GM19324 (cell line): ENCODE results near the gene FES.

Source experiments
- ATAC-seq: cut with Tn5 transposase; IDR thresholded peaks from one replicate; pipeline ENCODE4 v1.9.1; 2021; ENCODE audit warnings: mild to moderate bottlenecking, moderate library complexity; ENCODE audit not compliant: unreplicated experiment, low FRiP score

Gene FES

DNA sequence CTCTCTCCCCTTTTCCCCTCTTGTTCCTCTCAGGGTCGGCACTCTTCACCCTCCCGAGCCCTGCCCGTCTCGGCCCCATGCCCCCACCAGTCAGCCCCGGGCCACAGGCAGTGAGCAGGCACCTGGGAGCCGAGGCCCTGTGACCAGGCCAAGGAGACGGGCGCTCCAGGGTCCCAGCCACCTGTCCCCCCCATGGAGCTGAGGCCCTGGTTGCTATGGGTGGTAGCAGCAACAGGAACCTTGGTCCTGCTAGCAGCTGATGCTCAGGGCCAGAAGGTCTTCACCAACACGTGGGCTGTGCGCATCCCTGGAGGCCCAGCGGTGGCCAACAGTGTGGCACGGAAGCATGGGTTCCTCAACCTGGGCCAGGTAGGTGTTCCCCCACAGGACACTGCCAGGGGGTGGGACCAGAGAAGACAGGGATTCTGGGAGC lies 8.7 kb upstream of the FES start:
- no peak for ATAC-seq

DNA sequence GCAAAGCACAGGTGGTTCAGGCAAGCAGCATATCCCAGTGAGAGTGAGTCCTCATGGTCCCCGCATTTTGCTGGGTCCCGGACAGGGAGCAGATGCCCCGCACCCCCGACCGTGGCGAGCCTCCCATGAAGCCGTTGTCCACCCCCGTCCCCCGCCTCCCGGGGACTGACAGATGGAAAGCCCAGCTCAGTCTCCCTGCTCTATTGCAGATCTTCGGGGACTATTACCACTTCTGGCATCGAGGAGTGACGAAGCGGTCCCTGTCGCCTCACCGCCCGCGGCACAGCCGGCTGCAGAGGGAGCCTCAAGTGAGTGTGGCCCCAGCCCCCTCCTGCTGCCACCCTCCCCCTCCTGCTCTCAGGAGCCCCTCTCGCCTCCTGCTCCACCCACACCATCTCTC lies 8.3 kb upstream of the FES start:
- ATAC-seq, result no peak

DNA sequence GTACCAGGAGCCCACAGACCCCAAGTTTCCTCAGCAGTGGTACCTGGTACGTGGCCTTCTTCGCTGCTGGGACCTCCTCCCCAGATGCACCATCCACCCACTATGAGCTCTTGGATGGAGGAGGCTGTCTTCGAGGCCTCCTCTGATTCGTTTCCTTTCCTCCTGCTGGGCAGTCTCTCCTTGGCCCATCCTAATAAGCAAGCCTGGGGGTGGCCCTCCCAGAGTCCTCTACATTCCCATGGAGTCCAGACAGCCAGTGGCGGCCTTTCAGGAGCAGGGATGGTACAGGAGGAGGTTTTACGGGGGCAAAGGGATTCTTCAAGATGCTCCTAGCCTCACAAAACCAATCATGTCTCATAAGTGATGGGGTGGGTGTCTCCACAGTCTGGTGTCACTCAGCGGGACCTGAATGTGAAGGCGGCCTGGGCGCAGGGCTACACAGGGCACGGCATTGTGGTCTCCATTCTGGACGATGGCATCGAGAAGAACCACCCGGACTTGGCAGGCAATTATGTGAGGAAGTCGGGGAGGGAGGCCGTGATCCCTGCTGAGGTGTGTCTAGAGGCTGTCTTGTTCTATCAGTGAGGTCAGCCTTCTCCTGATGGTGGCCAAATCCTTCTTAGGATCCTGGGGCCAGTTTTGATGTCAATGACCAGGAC lies 7.7 kb upstream of the FES start:
- no peak for ATAC-seq

DNA sequence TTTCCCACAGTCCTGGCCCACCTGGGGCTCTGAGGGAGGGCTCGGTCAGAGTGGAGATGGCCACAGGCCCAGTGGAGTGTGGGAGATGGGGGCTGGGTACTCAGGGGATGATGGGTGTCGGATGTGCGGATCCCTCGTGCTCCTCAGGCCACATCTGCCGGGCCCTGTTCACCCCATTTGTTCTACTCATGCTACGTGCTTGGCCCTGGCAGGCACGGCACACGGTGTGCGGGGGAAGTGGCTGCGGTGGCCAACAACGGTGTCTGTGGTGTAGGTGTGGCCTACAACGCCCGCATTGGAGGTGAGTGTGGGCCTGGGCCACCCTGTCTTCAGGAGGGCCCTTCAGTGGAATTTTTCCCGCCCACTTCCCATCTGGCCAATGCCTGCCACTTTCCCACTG lies 7.0 kb upstream of the FES start:
- ATAC-seq, result no peak

DNA sequence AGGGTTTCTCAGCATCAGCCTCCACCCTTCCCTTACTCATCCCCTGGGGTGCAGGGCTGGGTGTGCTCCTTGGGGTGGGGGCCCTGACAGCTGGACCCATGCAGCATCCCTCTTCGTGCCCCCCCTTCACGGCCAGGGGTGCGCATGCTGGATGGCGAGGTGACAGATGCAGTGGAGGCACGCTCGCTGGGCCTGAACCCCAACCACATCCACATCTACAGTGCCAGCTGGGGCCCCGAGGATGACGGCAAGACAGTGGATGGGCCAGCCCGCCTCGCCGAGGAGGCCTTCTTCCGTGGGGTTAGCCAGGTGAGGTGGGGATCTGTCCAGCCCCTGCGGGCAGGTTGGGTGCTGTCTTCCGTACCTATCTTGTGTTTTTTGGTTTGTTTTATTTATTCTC lies 6.3 kb upstream of the FES start:
- ATAC-seq, result no peak

DNA sequence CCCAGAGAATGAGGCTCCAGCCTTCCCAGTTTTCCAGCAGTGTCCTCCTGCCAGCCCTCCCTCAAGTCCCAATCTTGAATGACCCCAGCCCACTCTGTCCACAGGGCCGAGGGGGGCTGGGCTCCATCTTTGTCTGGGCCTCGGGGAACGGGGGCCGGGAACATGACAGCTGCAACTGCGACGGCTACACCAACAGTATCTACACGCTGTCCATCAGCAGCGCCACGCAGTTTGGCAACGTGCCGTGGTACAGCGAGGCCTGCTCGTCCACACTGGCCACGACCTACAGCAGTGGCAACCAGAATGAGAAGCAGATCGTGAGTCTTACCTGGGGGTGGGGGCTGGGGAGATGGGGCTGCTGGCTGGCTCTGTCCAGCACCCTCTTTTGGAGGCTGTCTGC lies 5.6 kb upstream of the FES start:
- ATAC-seq, result no peak

DNA sequence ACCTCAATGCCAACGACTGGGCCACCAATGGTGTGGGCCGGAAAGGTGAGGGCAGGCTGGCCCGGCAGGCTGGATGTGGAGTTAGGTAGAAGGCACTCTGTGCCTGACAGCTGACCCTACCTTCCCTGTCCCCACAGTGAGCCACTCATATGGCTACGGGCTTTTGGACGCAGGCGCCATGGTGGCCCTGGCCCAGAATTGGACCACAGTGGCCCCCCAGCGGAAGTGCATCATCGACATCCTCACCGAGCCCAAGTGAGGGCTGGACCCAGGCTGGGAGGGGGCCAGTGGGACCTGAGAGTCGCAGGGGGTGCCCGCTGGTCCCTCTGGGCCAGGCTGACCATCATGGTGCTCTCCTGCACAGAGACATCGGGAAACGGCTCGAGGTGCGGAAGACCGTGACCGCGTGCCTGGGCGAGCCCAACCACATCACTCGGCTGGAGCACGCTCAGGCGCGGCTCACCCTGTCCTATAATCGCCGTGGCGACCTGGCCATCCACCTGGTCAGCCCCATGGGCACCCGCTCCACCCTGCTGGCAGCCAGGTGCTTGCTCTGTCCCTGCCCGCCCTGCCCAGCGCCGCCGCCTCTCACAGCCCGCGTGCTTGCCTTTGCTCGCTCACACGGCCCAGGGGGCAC lies 4.5 kb upstream of the FES start:
- no peak for ATAC-seq

DNA sequence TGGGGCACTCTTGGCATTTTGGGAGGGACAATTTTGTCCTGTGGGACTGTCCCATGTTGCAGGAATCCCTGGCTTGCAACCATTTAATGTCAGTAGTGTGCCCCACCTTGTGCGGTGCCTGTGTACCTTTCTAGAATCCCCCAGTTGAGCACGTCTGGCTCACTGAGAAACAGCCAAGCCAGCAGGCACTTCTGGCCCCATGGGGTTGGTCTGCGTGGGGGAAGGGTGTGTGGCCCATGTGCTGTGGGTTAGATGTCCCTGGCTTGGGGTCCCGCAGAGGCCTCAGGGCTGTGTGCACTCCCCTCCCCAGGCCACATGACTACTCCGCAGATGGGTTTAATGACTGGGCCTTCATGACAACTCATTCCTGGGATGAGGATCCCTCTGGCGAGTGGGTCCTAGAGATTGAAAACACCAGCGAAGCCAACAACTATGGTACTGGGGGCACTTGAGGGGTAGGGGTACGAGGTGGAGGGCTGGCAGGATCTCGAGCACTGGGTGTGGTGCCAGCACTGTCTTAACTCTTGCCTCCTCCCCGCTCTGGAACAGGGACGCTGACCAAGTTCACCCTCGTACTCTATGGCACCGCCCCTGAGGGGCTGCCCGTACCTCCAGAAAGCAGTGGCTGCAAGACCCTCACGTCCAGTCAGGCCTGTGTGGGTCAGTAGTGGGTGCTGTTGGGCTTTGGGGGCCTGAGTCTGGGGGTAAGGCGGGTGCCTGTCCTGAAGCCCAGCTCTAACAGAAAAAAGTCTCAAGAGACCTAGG lies 3.7 kb upstream of the FES start:
- no peak for ATAC-seq

DNA sequence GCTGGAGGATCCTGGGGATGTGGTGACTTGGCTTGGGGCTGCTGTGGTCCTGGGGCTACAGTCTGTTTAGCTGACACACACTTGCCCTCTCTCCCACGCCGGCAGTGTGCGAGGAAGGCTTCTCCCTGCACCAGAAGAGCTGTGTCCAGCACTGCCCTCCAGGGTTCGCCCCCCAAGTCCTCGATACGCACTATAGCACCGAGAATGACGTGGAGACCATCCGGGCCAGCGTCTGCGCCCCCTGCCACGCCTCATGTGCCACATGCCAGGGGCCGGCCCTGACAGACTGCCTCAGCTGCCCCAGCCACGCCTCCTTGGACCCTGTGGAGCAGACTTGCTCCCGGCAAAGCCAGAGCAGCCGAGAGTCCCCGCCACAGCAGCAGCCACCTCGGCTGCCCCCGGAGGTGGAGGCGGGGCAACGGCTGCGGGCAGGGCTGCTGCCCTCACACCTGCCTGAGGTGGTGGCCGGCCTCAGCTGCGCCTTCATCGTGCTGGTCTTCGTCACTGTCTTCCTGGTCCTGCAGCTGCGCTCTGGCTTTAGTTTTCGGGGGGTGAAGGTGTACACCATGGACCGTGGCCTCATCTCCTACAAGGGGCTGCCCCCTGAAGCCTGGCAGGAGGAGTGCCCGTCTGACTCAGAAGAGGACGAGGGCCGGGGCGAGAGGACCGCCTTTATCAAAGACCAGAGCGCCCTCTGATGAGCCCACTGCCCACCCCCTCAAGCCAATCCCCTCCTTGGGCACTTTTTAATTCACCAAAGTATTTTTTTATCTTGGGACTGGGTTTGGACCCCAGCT lies 2.9 kb upstream of the FES start:
- no peak for ATAC-seq

DNA sequence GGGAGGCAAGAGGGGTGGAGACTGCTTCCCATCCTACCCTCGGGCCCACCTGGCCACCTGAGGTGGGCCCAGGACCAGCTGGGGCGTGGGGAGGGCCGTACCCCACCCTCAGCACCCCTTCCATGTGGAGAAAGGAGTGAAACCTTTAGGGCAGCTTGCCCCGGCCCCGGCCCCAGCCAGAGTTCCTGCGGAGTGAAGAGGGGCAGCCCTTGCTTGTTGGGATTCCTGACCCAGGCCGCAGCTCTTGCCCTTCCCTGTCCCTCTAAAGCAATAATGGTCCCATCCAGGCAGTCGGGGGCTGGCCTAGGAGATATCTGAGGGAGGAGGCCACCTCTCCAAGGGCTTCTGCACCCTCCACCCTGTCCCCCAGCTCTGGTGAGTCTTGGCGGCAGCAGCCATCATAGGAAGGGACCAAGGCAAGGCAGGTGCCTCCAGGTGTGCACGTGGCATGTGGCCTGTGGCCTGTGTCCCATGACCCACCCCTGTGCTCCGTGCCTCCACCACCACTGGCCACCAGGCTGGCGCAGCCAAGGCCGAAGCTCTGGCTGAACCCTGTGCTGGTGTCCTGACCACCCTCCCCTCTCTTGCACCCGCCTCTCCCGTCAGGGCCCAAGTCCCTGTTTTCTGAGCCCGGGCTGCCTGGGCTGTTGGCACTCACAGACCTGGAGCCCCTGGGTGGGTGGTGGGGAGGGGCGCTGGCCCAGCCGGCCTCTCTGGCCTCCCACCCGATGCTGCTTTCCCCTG lies 2.2 kb upstream of the FES start:
- ATAC-seq, result no peak

DNA sequence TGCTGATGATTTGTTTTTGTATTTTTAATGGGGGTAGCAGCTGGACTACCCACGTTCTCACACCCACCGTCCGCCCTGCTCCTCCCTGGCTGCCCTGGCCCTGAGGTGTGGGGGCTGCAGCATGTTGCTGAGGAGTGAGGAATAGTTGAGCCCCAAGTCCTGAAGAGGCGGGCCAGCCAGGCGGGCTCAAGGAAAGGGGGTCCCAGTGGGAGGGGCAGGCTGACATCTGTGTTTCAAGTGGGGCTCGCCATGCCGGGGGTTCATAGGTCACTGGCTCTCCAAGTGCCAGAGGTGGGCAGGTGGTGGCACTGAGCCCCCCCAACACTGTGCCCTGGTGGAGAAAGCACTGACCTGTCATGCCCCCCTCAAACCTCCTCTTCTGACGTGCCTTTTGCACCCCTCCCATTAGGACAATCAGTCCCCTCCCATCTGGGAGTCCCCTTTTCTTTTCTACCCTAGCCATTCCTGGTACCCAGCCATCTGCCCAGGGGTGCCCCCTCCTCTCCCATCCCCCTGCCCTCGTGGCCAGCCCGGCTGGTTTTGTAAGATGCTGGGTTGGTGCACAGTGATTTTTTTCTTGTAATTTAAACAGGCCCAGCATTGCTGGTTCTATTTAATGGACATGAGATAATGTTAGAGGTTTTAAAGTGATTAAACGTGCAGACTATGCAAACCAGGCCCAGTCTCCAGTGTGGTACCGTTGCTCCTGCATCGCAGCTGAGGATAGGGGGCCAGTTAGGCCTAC lies 1.4 kb upstream of the FES start:
- ATAC-seq, result no peak

DNA sequence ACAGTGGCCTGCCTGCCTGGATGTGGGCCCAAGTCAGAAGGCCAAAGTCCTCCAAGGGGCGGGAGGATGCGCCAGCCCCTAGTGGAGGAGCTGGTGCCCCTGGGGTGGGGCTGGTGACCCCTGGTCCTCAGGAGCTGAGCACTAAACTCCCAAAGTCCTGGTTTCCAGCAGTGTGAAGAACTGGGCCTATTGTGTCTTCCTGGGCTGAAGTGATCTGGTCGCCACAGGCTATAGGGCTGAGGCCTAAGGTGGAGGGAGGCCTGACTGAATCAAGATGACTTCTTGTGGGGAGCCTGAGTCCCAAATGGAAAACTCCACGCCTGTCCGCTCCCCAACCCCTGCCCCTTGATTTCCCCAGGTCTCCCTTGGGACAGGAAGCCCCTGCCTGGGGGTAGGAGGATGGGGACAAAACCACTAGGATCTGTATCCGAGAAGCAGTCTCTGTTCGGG lies 753 bp upstream of the FES start:
- ATAC-seq, result no peak

DNA sequence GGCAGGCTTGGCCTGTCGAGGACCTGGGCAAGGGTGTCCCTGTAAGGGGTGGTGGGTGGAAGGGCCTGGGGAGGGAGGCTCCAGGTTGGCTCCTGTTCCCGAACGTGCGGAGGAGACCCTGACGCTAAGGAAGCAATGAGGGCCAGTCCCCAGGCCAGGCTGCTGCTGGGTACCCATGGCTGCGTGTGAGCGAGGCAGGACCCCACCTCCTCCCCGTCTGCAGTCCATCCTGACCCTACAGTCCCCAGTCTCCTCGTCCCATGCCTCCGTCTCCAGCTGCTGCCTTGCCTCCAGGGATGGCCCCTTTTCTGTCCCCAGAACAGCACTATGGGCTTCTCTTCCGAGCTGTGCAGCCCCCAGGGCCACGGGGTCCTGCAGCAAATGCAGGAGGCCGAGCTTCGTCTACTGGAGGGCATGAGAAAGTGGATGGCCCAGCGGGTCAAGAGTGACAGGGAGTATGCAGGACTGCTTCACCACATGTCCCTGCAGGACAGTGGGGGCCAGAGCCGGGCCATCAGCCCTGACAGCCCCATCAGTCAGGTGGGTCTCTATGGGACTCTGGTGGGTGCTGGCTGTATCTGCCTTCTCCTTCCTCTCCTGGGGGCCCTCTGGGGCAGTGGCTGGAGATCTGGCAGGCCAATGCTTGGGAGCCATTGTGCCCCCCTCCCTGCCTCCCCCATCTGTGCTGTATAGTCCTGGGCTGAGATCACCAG lies 571 bp downstream of the FES start:
- ATAC-seq, result no peak

DNA sequence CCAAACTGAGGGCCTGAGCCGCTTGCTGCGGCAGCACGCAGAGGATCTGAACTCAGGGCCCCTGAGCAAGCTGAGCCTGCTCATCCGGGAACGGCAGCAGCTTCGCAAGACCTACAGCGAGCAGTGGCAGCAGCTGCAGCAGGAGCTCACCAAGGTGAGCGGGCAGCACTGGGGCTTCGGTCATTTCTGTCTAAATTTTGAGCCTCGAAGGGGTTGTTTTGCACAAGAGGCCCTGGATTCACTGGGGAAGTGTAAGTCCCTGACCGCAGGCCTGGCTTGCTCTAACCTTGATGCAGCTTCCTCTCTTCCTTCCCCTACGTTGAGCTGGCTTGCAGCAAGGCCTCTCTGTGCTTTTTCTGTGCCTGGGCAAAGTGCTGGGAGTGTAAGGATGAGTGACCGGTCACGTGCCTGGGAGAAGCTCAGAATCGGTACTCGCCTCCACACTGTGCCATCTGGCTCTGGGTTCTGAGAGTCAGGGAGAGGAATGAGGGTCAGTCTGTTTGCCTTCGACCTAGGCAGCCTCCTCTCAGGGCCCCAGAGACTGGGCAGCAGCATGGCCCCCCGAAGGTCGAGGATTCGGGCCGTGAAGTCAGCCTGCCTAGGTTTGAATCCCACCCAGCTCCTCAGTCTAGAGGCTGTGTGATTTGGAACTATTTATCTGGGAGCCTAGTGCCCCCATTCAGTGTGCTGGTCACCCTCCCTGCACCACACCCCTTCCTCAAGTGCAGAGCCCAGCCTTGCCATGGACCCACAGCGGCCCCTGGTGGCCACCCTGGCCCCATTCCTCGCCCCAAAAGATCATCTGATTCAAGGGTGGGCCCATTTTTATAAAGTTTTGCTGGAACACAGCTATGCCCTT lies 1.4 kb downstream of the FES start:
- ATAC-seq, result no peak

DNA sequence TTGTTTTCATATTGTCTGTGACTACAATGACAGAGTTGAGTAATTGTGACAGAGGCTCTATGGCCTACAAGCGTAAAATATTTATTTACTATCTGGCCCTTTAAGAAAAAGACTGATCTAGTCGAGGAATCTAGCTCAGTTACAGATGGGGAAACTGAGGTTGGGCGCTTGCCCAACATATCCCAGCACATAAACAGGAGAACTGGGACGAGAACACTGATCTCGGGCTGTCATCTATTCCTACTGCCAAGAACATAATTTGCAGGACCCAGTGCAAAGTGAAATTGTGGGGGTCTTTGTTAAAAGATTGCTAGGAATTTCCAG lies 1.9 kb downstream of the FES start:
- no peak for ATAC-seq

DNA sequence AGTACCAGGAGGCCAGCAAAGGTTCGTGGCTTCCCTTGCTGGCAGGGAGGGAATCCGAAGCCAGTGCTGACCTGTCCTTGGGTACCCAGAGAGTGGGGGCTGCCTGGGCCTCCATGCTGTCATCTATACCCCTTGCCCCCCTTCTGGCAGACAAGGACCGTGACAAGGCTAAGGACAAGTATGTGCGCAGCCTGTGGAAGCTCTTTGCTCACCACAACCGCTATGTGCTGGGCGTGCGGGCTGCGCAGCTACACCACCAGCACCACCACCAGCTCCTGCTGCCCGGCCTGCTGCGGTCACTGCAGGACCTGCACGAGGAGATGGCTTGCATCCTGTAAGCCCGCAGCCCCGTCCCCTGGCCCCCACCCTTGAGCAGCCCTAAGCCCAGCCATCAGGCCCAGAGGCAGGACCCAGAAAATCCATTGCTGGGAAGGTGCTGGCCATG lies 2.8 kb downstream of the FES start:
- ATAC-seq, result no peak

DNA sequence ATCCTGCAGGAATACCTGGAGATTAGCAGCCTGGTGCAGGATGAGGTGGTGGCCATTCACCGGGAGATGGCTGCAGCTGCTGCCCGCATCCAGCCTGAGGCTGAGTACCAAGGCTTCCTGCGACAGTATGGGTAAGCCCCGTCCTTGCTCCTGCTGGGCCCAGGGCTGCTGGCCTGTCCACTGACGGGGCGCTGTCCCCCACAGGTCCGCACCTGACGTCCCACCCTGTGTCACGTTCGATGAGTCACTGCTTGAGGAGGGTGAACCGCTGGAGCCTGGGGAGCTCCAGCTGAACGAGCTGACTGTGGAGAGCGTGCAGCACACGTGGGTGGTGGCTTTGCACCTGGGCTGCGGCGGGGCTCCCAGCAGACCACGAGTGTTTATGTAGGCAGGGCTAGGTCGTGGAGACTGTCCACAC lies 5.0 kb downstream of the FES start:
- no peak for ATAC-seq
